GM18499 (cell line): ENCODE data around the gene SLC26A11.
"Not testable (repeated sequence)": the region's sequence is repeated elsewhere in the genome, so short reads cannot be mapped to it uniquely, and the experiment has no call there.

ENCODE experiments used
- ATAC-seq: cut with Tn5 transposase; IDR thresholded peaks from one replicate; pipeline ENCODE4 v1.9.1; 2021; ENCODE audit warnings: moderate number of reproducible peaks; ENCODE audit not compliant: insufficient read depth, unreplicated experiment

The SLC26A11 gene

DNA sequence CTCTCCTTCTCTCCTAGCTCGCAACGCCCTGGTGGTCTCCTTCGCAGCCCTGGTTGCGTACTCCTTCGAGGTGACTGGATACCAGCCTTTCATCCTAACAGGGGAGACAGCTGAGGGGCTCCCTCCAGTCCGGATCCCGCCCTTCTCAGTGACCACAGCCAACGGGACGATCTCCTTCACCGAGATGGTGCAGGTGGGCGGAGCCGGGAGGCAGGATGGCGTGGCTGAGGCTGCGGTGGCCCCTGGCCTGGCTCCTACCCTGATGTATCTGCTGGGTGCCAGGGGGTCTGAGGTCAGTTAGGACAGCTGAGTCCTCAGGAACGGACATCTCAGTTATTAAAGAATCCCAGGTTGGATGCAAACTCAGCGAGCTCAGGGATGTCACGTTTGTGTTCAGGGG is 16.7 kb downstream of the SLC26A11 start:
- ATAC-seq, result no peak

DNA sequence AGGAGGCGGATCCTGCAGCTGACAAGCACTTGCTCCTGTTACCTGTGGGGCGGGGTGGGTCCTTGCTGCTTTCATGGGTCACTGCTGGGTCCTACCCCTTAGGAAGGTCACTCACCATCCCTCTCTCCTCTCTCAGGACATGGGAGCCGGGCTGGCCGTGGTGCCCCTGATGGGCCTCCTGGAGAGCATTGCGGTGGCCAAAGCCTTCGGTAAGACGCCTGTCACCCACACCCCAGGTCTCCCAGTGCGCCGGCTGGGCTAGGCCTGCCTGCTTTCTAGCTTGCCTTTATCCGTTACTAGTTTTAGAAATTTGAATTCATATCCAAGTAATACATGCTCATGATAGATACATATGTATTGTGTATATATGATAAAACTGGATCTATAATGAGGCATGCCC is 17.2 kb downstream of the SLC26A11 start:
- ATAC-seq, result no peak

- ATAC-seq, result no peak
Measured at GRCh38 chr17:80242505-80242904, 22.3 kb downstream of the SLC26A11 start.

- ATAC-seq, result no peak
Measured at GRCh38 chr17:80243526-80244433, 23.6 kb downstream of the SLC26A11 start.

DNA sequence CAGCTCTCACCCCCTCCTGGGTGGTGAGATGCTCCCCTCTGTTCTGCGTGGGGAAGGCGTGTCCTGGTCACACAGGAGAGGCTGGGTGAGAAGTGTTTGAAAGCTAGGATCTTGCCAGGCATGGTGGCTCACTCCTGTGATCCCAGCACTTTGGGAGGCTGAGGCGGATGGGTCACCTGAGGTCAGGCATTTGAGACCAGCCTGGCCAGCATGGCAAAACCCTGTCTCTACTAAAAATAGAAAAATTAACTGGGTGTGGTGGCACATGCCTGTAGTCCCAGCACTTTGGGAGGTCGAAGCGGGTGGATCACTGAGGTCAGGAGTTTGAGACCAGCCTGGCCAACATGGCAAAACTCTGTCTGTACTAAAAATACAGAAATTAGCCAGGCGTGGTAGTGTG is 24.2 kb downstream of the SLC26A11 start:
- ATAC-seq, result not testable (repeated sequence)

DNA sequence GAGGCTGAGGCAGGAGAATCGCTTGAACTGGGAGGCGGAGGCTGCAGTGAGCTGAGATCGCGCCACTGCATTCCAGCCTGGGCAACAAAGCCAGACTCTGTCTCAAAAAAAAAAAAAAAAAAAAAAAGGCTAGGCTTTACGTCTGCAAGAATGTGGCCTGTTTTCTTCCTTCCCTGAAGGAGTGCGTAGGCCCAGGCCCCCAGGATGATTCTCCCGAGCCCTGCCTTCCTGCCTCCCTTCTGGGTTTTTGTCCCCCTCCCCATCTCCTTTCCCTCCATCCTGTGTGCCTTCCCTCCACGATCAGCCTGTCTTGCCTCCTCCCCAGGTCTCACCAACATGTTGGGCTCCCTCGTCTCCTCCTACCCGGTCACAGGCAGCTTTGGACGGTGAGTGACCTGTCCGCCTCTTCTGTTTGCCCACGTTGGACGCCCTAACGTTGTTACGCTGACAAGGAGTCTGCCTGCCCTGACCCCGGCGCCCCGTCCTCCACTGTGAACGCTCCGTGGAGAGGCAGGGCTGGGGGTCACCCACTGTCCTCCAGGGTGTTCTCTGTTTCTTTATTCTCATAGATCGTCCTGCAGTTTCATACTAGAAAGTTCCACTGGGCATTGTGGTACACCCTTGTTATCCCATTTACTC is 24.8 kb downstream of the SLC26A11 start:
- no peak for ATAC-seq

DNA sequence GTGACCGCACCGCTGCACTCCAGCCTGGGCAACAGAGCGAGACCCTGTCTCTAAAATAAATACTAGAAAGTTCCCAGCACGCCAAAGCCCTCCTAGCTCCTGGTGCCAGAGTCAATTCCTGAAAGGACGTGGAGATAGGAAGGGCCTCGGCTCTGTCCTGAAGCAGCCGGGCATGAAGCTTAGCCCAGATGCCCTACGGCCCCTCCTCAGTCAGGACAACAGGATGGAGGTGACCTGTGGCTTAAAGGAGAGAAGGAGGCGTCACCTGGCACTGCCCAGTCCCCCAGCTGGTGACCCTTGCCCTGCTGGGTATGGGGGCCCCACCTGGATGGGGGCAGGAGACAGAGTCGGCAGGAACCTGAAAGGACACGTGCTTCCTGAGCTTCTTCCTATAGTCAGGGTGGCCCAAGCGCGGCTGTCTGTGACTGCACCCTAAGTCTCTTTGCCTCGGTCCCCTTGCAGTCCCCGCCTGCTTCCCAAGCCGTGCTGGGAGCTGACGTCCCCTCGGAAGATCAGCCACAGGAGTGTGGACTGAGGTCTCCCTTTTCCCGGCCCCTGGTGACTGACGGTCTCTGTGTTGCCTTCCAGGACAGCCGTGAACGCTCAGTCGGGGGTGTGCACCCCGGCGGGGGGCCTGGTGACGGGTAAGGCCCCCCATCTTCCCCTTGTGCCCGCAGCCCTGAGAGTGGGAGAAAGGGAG is 25.5 kb downstream of the SLC26A11 start:
- no peak for ATAC-seq

- no peak for ATAC-seq
Measured at GRCh38 chr17:80246266-80246681, 26.0 kb downstream of the SLC26A11 start.

DNA sequence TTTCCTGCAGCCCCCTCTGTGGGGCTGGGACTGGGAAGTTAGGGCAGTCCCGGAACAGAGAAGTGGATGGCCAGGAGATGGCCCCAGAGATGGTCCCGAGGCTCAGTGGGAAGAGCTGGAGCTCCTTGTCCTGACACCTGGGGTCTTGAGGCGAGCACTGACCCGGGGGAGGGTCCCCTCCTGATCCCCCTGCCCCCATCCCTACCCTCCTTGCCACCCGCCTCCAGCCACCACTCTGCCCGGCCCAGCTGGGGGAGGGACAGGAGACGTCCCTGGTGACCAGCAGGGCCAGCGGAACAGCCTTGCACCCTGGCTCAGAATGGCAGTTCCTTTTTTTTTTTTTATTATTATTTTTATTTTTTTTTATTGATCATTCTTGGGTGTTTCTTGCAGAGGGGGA is 26.5 kb downstream of the SLC26A11 start:
- no peak for ATAC-seq

GRCh38 chr17:80247561-80247960 is 27.3 kb downstream of the SLC26A11 start:
- no peak for ATAC-seq

DNA sequence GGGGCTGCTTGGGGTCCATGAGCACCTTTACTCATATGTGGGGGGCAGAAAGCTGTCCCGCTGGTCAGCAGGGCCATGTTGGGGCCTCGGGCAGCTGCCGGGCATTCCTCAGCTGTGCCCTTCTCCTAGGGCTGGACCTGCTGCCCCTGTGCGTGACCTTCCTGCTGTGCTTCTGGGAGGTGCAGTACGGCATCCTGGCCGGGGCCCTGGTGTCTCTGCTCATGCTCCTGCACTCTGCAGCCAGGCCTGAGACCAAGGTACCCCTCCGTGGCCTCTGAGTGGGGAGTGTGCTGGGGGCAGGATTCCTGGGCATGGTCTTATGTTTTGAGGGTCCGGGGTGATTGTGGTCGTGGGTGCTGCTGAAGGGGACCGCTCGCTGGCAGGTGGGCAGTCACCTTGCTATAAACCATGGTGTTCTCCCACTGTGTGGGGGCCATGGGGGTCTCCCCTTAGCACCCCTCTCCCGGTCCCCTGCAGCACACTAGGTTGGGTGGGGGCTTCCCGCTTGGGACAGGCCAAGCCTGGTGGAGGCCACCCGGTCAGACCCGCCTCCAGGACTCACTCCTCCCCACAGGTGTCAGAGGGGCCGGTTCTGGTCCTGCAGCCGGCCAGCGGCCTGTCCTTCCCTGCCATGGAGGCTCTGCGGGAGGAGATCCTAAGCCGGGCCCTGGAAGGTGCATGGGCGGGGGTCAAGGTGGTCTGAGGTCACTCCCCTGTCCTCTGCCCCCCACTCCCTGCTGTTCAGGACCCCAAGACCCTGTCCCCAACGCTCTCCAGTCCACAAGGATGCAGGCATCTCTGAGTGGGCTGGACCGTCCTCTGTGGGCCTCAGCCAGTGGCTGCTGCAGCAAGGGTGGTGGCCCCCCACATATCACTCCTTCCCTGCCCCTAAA is 28.0 kb downstream of the SLC26A11 start:
- ATAC-seq, result no peak

GRCh38 chr17:80248894-80249710 is 28.9 kb downstream of the SLC26A11 start:
- ATAC-seq, result no peak

DNA sequence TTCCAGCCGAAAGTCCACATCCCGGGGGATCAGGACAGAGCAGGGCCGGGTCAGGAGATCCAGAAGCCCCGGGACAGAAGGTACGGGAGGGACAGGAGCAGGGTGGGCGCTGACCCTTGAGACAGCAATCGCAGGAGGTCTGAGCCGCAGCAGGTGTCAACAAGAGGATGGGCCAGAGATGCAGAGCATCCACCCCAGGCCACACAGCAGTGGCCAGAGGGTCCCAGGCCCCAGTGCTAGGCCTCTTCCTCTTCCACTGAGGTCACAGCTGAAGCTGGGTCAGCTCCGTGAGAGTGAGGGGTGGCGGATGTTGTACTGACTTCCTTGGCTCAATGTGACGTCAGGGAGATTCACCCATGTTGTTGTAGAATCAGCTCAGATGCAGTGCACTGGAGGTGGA is 31.7 kb downstream of the SLC26A11 start:
- ATAC-seq, result no peak

DNA sequence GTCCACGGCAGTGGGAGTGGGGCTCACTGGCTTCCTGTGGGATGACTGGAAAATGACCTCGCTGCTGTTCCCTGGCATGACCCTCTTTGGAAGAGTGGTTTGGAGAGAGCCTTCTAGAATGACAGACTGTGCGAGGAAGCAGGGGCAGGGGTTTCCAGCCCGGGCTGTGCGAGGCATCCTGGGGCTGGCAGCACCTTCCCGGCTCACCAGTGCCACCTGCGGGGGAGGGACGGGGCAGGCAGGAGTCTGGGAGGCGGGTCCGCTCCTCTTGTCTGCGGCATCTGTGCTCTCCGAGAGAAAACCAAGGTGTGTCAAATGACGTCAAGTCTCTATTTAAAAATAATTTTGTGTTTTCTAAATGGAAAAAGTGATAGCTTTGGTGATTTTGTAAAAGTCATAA is 32.6 kb downstream of the SLC26A11 start:
- ATAC-seq, result no peak

DNA sequence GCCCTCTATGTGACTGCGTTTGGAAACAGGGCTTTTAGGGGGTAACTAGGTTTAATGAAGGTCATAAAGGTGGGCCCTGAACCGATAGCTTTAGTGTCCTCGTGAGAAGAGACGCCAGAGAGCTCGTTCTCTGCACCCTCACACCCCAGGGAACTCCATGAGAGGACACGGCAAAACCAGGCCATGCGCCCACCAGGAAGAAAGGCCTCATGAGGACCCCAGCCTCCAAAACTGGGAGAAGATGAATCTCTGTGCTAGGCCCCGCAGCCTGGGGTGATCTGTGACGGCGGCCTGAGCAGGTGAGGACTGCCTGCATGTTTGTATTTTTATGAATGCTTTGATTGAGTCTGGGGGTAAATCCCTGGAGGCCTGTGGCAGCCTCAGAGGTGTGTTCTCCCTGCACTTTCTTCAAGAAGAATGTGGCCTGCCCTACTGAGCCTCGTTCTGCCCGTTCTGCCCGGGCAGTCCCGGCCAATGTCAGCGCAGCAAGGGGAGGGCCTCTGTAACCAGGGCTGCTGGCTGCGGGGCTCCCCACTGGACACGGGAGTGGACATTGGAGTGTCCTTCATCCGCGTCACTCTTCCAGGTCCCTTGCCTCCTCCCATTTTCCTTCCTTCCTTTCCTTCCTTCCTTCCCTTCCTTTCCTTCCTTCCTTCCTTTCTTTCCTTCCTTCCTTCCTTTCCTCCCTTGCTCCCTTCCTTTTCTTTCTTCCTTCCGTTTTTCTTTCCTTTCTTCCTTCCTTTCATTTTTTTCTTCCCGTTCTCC is 33.6 kb downstream of the SLC26A11 start:
- ATAC-seq, result no peak

GRCh38 chr17:80254396-80255251 is 34.4 kb downstream of the SLC26A11 start:
- ATAC-seq, result no peak

- no peak for ATAC-seq
Measured at GRCh38 chr17:80256034-80256350, 35.8 kb downstream of the SLC26A11 start.

- ATAC-seq, result no peak
Measured at GRCh38 chr17:80257716-80258213, 37.5 kb downstream of the SLC26A11 start.
